ENCODE data around the gene TRIP10.
A peak's percentile ranks its signal among the peaks of the same experiment; 100 is the strongest.

Gene TRIP10

DNA sequence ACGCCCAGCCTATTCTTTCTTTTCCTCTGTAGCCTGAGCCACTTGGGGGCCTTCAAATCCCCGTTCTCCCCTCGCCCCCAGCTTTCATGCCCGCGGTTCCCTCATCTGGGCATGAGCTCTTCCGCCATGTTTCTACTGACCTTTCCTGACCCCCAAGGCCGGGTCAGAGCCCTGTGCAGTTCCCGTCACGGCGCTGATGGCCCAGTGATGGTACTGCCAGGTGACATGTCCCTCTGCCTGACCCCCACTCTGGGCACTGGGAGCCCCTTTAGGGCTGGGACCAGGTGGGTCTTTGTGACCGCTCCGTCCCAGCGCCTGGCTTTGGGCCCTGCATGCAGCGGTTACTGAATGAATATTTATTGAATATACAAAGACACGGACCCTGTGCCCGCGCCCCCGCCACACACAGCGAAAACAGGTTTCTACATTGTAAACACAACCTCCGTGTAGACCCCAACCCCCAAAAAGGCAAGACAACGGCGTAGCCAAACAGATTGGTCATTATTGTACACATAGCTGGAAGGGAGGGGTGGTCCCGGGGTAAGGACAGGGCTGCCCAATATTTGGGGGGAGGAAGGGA lies 9.8 kb upstream of the TRIP10 start:
- no peak for DNase-seq

DNA sequence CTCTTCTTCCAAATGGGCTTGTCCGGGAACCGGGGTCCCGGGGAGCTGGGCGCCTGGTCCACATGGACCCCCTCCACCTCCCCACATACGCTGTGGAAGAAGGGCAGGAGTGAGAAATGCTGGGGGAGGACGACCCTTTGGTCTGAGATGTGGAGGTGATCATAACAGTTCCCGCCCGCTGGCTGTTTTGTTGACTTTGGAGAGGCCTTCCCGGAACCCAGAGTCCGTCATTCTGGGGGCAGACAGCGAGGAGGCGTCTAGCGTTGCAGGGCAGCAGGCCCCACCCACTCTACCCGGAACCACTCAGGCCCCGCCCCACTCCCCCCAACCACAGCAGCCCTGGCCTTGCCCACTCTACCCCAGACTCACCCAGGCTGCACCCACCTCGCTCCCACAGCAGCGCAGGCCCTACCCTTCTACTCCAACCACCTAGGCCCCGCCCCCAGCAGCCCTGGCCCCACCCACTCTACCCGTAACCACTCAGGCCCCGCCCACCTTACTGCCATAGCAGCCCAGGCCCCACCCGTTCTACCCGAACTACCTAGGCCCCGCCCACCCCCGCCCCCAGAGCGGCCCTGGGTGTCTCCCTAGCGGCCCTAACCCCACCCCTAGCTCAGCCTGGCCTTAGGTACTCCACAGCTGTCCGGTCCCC lies 9.2 kb upstream of the TRIP10 start:
- peak; percentile 25 for DNase-seq

DNA sequence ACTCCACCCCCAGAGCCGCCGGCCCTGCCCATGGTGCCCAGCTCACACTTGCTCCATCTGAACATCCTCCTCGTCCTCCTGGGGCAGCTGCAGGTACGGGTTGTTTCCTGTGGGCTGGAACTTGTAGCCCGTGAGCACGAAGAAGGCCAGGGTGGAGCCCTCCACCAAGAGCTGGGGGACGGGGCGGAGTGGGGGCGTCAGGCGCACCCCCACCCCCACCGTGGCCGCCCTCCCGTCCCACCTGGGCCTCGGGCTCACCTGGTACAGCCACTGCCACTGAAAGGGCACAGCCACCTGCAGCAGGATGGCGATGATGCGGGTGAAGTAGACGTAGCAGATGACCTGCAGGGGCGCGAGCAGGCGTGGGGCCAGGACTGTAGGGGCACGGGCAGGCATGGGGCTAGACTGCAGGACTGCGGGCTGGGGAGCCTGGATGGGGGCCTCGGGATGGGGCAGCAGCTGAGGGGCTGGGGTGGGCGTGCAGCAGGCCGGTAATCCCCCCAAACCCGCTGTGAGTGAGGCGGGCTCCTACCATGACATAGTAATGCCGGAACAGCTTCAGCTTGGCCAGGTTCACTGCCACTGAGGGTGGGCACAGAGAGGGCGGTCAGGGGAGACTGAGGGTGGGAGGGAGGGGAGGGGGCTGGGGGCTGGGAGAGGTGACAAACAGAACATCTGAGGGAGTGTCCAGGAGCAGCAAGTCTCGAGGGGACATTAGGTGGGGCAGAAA lies 8.4 kb upstream of the TRIP10 start:
- DNase-seq = no peak

GRCh38 chr19:6731822-6732221 lies 7.7 kb upstream of the TRIP10 start:
- DNase-seq = no peak

- no peak for DNase-seq
Measured at GRCh38 chr19:6732803-6733337, 6.6 kb upstream of the TRIP10 start.

DNA sequence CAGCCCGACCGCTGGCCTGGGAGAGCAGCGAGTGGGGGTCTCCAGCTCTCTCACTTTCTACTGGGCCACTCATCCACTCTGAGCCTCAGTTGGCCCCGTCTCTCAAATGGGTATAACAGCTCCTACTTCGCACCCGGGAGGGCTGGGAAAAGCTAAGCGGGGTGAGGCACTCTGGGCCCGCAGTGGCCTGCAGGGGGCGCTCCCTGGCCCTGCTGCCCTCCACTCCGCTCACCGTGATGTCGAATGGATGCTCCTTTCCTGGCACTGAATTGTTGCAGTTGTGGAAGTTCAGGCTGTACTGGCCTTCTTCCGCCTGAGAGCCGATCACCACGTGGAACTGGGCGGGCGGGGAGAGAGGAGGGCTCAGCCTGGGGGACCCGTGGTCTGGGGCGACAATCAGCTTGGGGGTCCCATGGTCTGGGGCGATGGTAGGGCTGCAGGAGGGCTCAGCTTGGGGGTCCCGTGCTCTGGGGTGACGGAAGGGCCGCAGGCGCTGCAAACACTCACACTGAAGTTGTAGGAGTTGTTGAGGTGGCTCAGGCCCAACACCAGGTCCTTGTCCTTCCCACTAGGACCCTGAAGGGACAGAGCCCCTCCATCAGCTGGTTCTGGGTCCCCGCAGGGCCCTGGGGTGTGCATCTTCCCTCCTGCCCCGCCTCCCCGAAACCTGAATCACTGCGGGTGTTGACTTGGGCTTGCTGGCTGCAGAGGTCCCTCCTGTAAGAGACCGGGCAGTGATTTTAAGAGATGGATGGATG lies 6.0 kb upstream of the TRIP10 start:
- no peak for DNase-seq

DNA sequence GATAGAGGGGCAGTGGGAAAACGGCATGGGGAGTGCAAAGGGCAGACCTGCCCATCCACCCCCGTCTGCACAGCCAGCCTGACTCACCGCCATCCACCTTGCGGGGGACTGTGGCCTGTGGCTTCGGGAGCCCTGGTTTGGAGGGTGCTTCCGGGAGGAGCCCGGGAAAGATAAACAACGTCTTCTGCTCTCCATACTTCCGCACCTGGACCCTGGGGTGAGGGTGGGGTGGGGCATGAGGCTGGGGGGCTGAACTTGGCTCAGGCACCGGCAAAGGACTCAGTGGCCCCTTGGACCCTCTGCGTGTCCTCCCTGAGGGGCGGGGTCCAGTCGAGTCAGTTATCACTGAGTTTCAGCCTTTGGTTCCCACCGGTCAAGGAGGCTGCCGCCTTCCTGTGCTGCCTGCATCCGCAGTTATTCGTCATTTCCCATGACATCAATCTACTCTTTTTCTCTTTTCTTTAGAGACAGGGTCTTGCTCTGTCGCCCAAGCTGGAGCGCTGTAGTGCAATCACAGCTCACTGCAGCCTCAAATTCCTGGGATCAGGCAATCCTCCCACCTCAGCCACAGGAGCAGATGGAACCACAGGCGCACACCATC lies 5.3 kb upstream of the TRIP10 start:
- no peak for DNase-seq

- DNase-seq = no peak
Measured at GRCh38 chr19:6735181-6735911, 4.1 kb upstream of the TRIP10 start.

GRCh38 chr19:6736169-6736916 lies 3.1 kb upstream of the TRIP10 start:
- peak; percentile 86 for DNase-seq

DNA sequence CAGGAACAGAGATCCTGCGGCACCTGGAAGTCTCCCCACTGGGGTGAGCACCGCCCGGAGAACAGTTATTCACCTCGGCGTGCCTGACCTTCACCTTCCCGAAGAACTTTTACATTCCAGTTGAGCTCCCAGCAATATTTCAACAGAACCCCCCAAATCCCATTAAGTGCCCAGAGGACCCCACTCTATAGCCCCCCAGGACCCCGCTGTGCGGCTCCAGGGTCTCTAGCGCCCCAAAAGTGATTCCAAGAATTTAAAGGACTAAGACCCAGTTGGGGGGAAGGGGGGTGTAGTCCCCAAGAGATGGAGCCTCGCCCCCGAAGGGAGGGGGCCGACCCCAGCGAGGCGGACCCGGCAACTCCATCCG lies 2.6 kb upstream of the TRIP10 start:
- DNase-seq = no peak

DNA sequence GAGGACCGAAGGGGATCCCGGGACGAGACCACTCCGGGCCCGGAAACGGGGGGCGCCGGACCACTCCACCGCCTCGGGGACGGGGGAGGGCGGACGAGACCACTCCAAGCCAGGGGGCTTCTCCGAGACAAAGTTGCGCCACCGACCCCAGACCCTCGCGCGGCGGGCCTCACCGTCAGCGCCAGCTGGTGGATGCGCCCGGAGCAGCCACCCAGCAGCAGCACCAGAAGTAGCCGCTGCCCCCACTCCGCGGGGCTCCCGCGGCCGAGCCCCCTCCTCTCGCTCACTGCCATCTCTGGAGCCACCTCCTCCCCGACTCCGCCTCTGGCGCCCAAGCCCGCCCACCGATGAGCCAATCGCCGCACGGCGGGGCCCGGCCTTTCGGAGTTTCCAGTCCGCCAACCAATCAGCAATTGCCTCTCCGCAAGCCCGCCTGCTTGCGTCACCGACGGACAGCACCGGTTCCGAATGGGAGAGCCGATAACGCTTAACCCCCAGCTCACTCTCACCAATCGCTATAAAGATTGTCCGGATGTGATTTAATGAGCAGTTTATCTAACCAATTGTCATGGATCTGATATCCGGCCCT lies 2.1 kb upstream of the TRIP10 start, which contains the start of gene GPR108:
GPR108 (minus strand) TSS at position 297 of the 589 bp plus-strand sequence; CDS start at position 293, 4 bp downstream.
- DNase-seq = peak; percentile 100

- peak; percentile 86 for DNase-seq
Measured at GRCh38 chr19:6737873-6738786, 1.4 kb upstream of the TRIP10 start.

- DNase-seq = peak; percentile 44
Measured at GRCh38 chr19:6738787-6739389, 592 bp upstream of the TRIP10 start.

DNA sequence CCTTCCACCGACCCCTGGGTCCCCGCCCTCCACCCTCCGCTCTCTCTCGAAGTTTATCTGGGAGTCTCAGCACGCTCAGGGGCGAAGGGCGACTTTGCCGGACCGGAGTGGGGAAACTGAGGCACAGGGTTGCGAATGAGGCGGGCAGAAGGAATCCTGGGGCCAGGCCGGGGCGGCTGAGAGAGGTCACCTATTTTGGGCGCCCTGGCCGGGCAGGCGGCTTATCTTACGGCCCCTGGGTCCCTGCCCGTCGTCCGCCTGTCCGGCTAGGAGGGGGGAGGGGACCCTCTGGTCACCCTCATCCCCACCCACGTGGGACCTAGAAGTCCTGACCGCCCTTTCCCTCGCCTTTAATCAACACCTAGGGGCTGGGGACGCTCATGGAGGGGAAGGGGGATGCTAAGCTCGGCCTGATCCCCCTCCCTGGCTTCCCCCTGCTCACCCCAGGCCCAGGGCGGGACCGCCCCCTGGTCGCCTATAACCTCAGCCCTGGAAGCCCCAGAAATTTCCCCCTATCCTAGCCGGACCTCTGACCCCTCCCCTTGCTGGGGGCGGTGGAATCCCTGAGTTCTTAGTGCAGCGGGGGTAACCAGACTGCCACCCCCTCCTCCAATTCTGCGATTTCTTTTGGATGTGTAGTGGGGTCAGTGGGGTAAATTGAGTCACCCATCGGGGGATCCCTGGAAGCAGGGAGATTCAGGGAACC lies 556 bp downstream of the TRIP10 start:
- no peak for DNase-seq

- no peak for DNase-seq
Measured at GRCh38 chr19:6740589-6741343, 1.3 kb downstream of the TRIP10 start.

GRCh38 chr19:6743066-6743465 lies 3.6 kb downstream of the TRIP10 start:
- DNase-seq = no peak

DNA sequence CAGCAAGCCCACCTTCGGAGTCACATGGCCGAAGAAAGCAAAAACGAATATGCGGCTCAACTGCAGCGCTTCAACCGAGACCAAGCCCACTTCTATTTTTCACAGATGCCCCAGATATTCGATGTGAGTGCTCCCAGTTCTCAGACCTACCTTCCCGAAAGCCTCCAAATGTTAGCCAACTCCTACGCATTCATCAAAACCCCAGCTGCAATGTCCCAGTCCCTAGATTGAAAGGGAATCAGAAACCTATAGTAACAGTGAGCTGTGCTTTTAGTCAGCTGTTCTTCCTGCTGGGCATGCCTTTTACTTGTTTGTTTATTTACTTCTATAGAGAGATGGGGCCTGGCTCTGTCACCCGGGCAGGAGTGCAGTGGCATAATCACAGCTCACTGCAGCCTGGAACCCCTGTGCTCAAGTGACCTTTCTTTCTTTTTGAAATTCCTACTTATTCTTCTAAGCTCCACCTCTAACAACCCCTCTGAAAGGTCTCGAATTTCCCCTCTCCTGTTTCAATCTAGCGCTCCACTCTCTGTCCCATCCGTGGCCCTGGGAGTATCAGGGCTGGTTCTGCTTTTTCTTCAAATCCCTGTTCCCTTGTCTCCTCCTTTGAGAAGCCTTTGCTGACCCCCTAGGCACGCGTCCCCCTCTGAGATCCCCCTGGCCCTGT lies 4.4 kb downstream of the TRIP10 start:
- DNase-seq = no peak

Data from CD4-positive, alpha-beta T cell treated with Interleukin-17A for 1 hour (primary cell).